K562 (cell line): ENCODE data around the gene COL10A1. TPM values are rescaled to one million over a fixed set of nuclear protein-coding genes. Genes with fewer than 3 reads are reported as not detected.

Experiments used
- ATAC-seq: fragments of 200-7000 bp; cut with Tn5 transposase; 3 replicates; pipeline ENCODE4 v1.9.1; 2020; ENCODE audit warnings: moderate library complexity
- BruUV-seq: library from RNA; stranded (reverse); fragments of 400-500 nt; replicated peaks from 2 replicates; lab custom pipeline; 2021; lab: Mats Ljungman, UMichigan
- CTCF ChIA-PET: fragments of 300-600 bp; formaldehyde crosslinking; extraction: SDS; loops from one replicate; lab custom pipeline; 2021; ENCODE audit warnings: low intra/inter-chr PET ratio; lab: Yijun Ruan, JAX
- POLR2A ChIA-PET: fragments of 300-600, 350-650 bp; sonication (Branson Sonifier 250); formaldehyde crosslinking; extraction: SDS; loops from one replicate; lab custom pipeline; 2021; ENCODE audit warnings: antibody characterized with exemption, inconsistent platforms; lab: Yijun Ruan, JAX
- DNase-seq, 4 experiments: peaks; one replicate each; pipeline versions ENCODE4 v3.0.0 to v3.0.0-alpha.2; 2011 to 2018; ENCODE audit warnings: low spot score in 3 of 4, mixed read lengths in 3 of 4; ENCODE audit errors: extremely low read depth in 1 of 4
- FAIRE-seq: peaks from 2 replicates; lab custom pipeline; 2011; peaks lifted over from hg19 to GRCh38; lab: Jason Lieb, UNC
- H2AFZ ChIP-seq: 2 replicates; pipeline ENCODE4 v1.6.0; 2011; ENCODE audit warnings: low read depth, low read length, control low read depth, inconsistent platforms
- H3K27ac ChIP-seq: fragments of 200-600 bp; 3 replicates; pipeline ENCODE4 v1.8.0; 2011; ENCODE audit warnings: low read depth, mild to moderate bottlenecking, control low read depth, inconsistent platforms, low read length, moderate library complexity, mixed read lengths; ENCODE audit errors: extremely low read depth
- H3K27me3 ChIP-seq, 2 experiments: fragments of 300-600 bp in 1 of 2; 2 replicates in 1 of 2; 3 replicates in 1 of 2; pipeline versions ENCODE4 v1.6.0 to v1.8.0; 2011; ENCODE audit warnings: inconsistent platforms in 2 of 2, low read length in 2 of 2, mild to moderate bottlenecking in 1 of 2, mixed read lengths in 1 of 2, moderate library complexity in 1 of 2; ENCODE audit not compliant: control insufficient read depth in 2 of 2, insufficient read depth in 2 of 2
- H3K36me3 ChIP-seq: fragments of 300-600 bp; 3 replicates; pipeline ENCODE4 v1.8.0; 2011; ENCODE audit warnings: mild to moderate bottlenecking, low read length, inconsistent platforms; ENCODE audit not compliant: control insufficient read depth, insufficient read depth
- H3K4me1 ChIP-seq, 2 experiments: fragments of 200-600 bp in 1 of 2; replicated peaks in 1 of 2; 2 replicates in 1 of 2; 3 replicates in 1 of 2; pipeline versions ENCODE4 v1.5.1 to v1.8.0; 2011; ENCODE audit warnings: inconsistent platforms in 2 of 2, low read length in 2 of 2, mild to moderate bottlenecking in 1 of 2, mixed read lengths in 1 of 2, moderate library complexity in 1 of 2; ENCODE audit not compliant: control insufficient read depth in 2 of 2, insufficient read depth in 2 of 2
- H3K4me2 ChIP-seq: 2 replicates; pipeline ENCODE4 v1.6.1; 2011; ENCODE audit warnings: low read length, control low read depth, inconsistent platforms, mixed read lengths; ENCODE audit not compliant: insufficient read depth
- H3K4me3 ChIP-seq: fragments of 200-600 bp; sonication (generic), shearing (Covaris generic); 2 replicates; pipeline ENCODE4 v1.5.1; 2016; ENCODE audit warnings: control low read depth, inconsistent platforms
- H3K79me2 ChIP-seq: fragments of 200-600 bp; 3 replicates; pipeline ENCODE4 v1.8.0; 2011; ENCODE audit warnings: low read length, inconsistent platforms; ENCODE audit not compliant: control insufficient read depth, insufficient read depth
- H3K9ac ChIP-seq, 2 experiments: 2 replicates each; pipeline versions ENCODE4 v1.6.0 to v1.6.1; 2011; ENCODE audit warnings: low read depth in 2 of 2, low read length in 2 of 2, control low read depth in 1 of 2, inconsistent platforms in 1 of 2, mild to moderate bottlenecking in 1 of 2, mixed read lengths in 1 of 2; ENCODE audit not compliant: insufficient read depth in 1 of 2
- H3K9me1 ChIP-seq: one replicate; pipeline ENCODE4 v1.6.0; 2011; ENCODE audit warnings: inconsistent platforms, mild to moderate bottlenecking, low read length, moderate library complexity; ENCODE audit not compliant: control insufficient read depth, insufficient read depth
- H3K9me3 ChIP-seq: replicated peaks from 2 replicates; pipeline ENCODE4 v1.5.1; 2011; ENCODE audit warnings: low read depth, low read length, inconsistent platforms; ENCODE audit not compliant: control insufficient read depth, insufficient read depth
- H4K20me1 ChIP-seq: replicated peaks from 2 replicates; pipeline ENCODE4 v1.6.1; 2011; ENCODE audit warnings: low read length, inconsistent platforms, mixed read lengths; ENCODE audit not compliant: control insufficient read depth, insufficient read depth
- ATF1 ChIP-seq, 2 experiments: fragments of 450-650 bp in 1 of 2; IDR thresholded peaks; 2 replicates each; pipeline ENCODE4 v1.6.1; 2016; ENCODE audit warnings: missing compliant biosample characterization in 1 of 2, missing genetic modification characterization in 1 of 2
- MCM5 ChIP-seq: fragments of 450-650 bp; IDR thresholded peaks from 2 replicates; pipeline ENCODE4 v1.6.1; 2016; ENCODE audit warnings: low read depth
- MCM7 ChIP-seq, 2 experiments: fragments of 450-650 bp; IDR thresholded peaks; 2 replicates each; pipeline ENCODE4 v1.6.1; 2016 to 2018
- MEIS2 ChIP-seq: fragments of 450-650 bp; IDR thresholded peaks from 2 replicates; pipeline ENCODE4 v1.6.1; 2014; ENCODE audit warnings: mild to moderate bottlenecking; ENCODE audit not compliant: partially characterized antibody
- PATZ1 ChIP-seq: fragments of 250-450 bp; sonication (Bioruptor Pico); IDR thresholded peaks from 2 replicates; pipeline ENCODE4 v1.5.0; 2020; ENCODE audit warnings: mild to moderate bottlenecking, borderline replicate concordance
- RFX5 ChIP-seq: IDR thresholded peaks from 2 replicates; pipeline ENCODE4 v1.6.1; 2011; ENCODE audit warnings: low read depth, mild to moderate bottlenecking, improper control_type of control experiment, low read length
- SMARCA4 ChIP-seq: fragments of 450-650 bp; IDR thresholded peaks from 2 replicates; pipeline ENCODE4 v1.6.1; 2016
- TAF15 ChIP-seq: fragments of 200-400 bp; formaldehyde crosslinking; IDR thresholded peaks from 2 replicates; pipeline ENCODE4 v1.6.1; 2017; ENCODE audit warnings: mild to moderate bottlenecking, low read depth, low read length, moderate library complexity
- TBL1XR1 ChIP-seq, 2 experiments: IDR thresholded peaks; 2 replicates each; pipeline ENCODE4 v1.6.1; 2012; ENCODE audit warnings: improper control_type of control experiment in 2 of 2, low read length in 2 of 2, mild to moderate bottlenecking in 1 of 2
- TRIM28 ChIP-seq: fragments of 450-650 bp; IDR thresholded peaks from 2 replicates; pipeline ENCODE4 v1.6.1; 2017
- ZNF79 ChIP-seq: fragments of 250-450 bp; sonication (Bioruptor Pico); IDR thresholded peaks from 2 replicates; pipeline ENCODE4 v1.4.0; 2020; ENCODE audit warnings: low read depth, mild to moderate bottlenecking, moderate library complexity
- WGBS: fragments of 100-300 bp; shearing (Covaris generic); methylation state at CpG from one replicate; pipeline ENCODE4 v1.1.6; 2016; ENCODE audit warnings: low coverage, mixed read lengths; ENCODE audit not compliant: insufficient coverage; ENCODE audit errors: missing lambda C conversion rate; 5-methylcytosine and 5-hydroxymethylcytosine counted together
- in situ Hi-C: fragments of 300-500 bp; cut with MboI; formaldehyde crosslinking; loops from 4 replicates; pipeline ENCODE4 v1.15.0; 2018; ENCODE audit warnings: inconsistent platforms, mixed read lengths
- intact Hi-C: fragments of 100-400 bp; cut with micrococcal nuclease; formaldehyde crosslinking; loops from 2 replicates; pipeline ENCODE4 v1.14.2; 2022
- polyA plus RNA-seq, 8 experiments: library from polyadenylated mRNA; depleted of rRNA in 4 of 8; stranded (reverse) in 5 of 8; unstranded in 3 of 8; fragments of >200 nt; fragmentation: Nextera tagmentation in 2 of 8; fragmentation: Illumina TruSeq in 1 of 8; extraction: Ambion mirVana in 2 of 8; extraction: Trizol in 1 of 8; gene quantifications; 2 replicates each; pipeline versions ENCODE4 v1.2.1 to v1.2.3, GENCODE V29; 2011 to 2014; ENCODE audit warnings: inconsistent platforms in 1 of 8, missing spikeins in 1 of 8
- total RNA-seq, 7 experiments: library from RNA; depleted of rRNA in 6 of 7; stranded (reverse); fragments of >200 nt in 6 of 7; fragmentation: Illumina TruSeq in 2 of 7; extraction: Trizol in 2 of 7; gene quantifications; 2 replicates each; pipeline versions ENCODE4 v1.2.1 to v1.2.3, GENCODE V29; 2011 to 2021; ENCODE audit warnings: low replicate concordance in 1 of 7
- TF ChIP-seq, protein P1 (sequence below): fragments of 450-650 bp; formaldehyde crosslinking; IDR thresholded peaks from 2 replicates; pipeline ENCODE4 v1.4.0; 2020; ENCODE audit warnings: mild to moderate bottlenecking, moderate library complexity
- TF ChIP-seq, protein P2 (sequence below): fragments of 250-450 bp; sonication (Bioruptor Pico); IDR thresholded peaks from 2 replicates; pipeline ENCODE4 v1.9.0; 2021; ENCODE audit warnings: mild to moderate bottlenecking
- TF ChIP-seq, protein P3 (sequence below): fragments of 450-650 bp; IDR thresholded peaks from 2 replicates; pipeline ENCODE4 v1.6.1; 2018; ENCODE audit not compliant: partially characterized antibody

The COL10A1 gene
- total and polyA plus RNA-seq, 9 of the 15 experiments (the other 6 are each of a cell fraction or from before 2014, with no cell fraction given): 0.06 to 0.08 TPM; not detected in 7

DNA sequence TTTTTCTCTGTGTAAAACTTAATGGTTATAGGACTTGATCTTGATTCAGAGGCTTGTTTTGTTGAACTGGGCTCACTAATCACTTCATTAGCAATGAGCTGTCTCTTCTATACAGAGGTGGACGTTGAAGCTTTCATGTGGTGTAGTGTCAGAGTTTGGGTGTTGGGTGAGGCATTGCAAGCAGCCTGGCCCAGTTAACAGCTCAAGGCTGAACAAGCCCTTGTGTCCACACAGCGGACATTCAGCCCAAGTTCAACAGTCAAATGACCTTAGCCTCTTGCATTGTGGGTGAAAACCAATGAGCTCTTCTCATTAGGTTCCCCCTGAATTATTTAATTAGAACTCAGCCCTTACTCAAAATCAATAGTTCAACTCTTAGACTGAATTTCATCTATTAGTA is 12.5 kb downstream of the COL10A1 start:
- FAIRE-seq (no peak), DNase-seq (no peak), ATAC-seq (no peak)
- H3K9me3 ChIP-seq: no peaks in the 10 kb centered on the region
- no peak overlapping the region for H2AFZ ChIP-seq
- TF ChIP-seq ATF1 (CRISPR knock-in tag; IDR thresholded peaks at IDR 0.05) (no peak), ATF1 (tag; IDR thresholded peaks at IDR 0.05) (no peak), TAF15 (no peak), TBL1XR1 (IDR thresholded peaks at IDR 0.05; ENCODE audit: low read length in 2 of 2) (no peak), MCM5 (no peak), ZNF79 (CRISPR knock-in tag) (no peak), MCM7 (IDR thresholded peaks at IDR 0.05) (no peak), RFX5 (no peak), TRIM28 (no peak), SMARCA4 (no peak), PATZ1 (CRISPR knock-in tag) (no peak), MEIS2 (no peak)
- TF ChIP-seq, protein P1, sequence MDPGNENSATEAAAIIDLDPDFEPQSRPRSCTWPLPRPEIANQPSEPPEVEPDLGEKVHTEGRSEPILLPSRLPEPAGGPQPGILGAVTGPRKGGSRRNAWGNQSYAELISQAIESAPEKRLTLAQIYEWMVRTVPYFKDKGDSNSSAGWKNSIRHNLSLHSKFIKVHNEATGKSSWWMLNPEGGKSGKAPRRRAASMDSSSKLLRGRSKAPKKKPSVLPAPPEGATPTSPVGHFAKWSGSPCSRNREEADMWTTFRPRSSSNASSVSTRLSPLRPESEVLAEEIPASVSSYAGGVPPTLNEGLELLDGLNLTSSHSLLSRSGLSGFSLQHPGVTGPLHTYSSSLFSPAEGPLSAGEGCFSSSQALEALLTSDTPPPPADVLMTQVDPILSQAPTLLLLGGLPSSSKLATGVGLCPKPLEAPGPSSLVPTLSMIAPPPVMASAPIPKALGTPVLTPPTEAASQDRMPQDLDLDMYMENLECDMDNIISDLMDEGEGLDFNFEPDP: no peak
- TF ChIP-seq, protein P2, sequence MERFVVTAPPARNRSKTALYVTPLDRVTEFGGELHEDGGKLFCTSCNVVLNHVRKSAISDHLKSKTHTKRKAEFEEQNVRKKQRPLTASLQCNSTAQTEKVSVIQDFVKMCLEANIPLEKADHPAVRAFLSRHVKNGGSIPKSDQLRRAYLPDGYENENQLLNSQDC (CRISPR knock-in tag): no peak
- TF ChIP-seq, protein P3, sequence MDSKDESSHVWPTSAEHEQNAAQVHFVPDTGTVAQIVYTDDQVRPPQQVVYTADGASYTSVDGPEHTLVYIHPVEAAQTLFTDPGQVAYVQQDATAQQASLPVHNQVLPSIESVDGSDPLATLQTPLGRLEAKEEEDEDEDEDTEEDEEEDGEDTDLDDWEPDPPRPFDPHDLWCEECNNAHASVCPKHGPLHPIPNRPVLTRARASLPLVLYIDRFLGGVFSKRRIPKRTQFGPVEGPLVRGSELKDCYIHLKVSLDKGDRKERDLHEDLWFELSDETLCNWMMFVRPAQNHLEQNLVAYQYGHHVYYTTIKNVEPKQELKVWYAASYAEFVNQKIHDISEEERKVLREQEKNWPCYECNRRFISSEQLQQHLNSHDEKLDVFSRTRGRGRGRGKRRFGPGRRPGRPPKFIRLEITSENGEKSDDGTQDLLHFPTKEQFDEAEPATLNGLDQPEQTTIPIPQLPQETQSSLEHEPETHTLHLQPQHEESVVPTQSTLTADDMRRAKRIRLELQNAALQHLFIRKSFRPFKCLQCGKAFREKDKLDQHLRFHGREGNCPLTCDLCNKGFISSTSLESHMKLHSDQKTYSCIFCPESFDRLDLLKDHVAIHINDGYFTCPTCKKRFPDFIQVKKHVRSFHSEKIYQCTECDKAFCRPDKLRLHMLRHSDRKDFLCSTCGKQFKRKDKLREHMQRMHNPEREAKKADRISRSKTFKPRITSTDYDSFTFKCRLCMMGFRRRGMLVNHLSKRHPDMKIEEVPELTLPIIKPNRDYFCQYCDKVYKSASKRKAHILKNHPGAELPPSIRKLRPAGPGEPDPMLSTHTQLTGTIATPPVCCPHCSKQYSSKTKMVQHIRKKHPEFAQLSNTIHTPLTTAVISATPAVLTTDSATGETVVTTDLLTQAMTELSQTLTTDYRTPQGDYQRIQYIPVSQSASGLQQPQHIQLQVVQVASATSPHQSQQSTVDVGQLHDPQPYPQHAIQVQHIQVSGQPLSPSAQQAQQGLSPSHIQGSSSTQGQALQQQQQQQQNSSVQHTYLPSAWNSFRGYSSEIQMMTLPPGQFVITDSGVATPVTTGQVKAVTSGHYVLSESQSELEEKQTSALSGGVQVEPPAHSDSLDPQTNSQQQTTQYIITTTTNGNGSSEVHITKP: no peak
- no peak overlapping the region for H3K4me2 ChIP-seq
- H3K4me3 ChIP-seq: no peak overlapping the region
- no peak overlapping the region for H3K27ac ChIP-seq
- 45% methylated on average over 2 of the region's 2 CpGs for WGBS
- H3K79me2 ChIP-seq: no peaks in the 10 kb centered on the region
- in situ Hi-C loops (no loop called here), intact Hi-C loops (no loop called here)
- H3K9me1 ChIP-seq: no peaks in the 10 kb centered on the region
- H3K27me3 ChIP-seq: no peaks in the 10 kb centered on the region
- H3K36me3 ChIP-seq: peaks cover 18% of the 10 kb centered on the region; the same call in 2 of the 3 replicates
- no TSS peak for BruUV-seq
- H4K20me1 ChIP-seq: no peaks in the 10 kb centered on the region
- no peaks in the 10 kb centered on the region for H3K4me1 ChIP-seq
- no peak overlapping the region for H3K9ac ChIP-seq
- ChIA-PET CTCF (no interaction called here), POLR2A (interaction anchor here (0.5 to 1.3 kb wide), 2 partner anchors 13 to 132 kb away, joined by 3 read pairs; partner anchors contain the start of gene NT5DC1)
